22Rv1 (cell line): Measurements from ENCODE around the gene ATP2B2.

Experiments used
- CTCF ChIP-seq: fragments of 450-650 bp; IDR thresholded peaks from 2 replicates; pipeline ENCODE4 v1.5.1; 2017; ENCODE audit warnings: mild to moderate bottlenecking
- ZFX ChIP-seq: fragments of 450-650 bp; IDR thresholded peaks from 2 replicates; pipeline ENCODE4 v1.6.1; 2017; ENCODE audit warnings: antibody characterized with exemption, borderline replicate concordance

- no peak for TF ChIP-seq CTCF
- no peak for TF ChIP-seq ZFX
These were observed 228.2 kb downstream of the ATP2B2 start for GRCh38 chr3:10277115-10277625.
